ENCODE results near the gene RNPS1. TPM values are rescaled to one million over a fixed set of nuclear protein-coding genes. Genes with fewer than 3 reads are reported as not detected.

The RNPS1 gene
- total and polyA plus RNA-seq, 2 donors (not counting 3 experiments of a cell fraction or from before 2014, with no cell fraction given): 206 to 209 TPM

DNA sequence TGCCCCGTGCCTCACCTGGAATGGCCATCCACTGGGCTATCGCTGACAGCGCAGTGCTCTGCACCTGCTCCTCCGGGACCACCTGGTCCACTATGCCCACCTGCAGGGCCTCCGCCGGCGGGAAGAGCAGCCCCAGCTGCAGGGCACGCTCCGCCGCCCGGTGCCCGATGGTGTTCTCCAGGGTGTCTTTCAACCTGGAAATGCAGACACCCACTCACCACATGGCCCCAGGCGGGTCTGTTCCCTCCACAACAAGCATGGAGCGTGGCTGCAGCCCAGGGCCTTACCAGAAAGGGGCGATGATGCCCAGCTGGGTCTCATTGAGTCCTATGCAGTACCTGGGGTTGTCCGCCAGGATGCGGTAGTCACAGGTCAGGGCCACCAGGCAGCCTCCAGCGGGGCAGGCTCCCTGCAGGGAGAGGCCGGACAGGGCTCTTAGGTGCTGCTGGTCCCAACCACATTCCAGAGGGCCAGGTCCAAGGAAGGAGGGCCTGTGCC is 24.8 kb downstream of the RNPS1 start:
- no peaks in the 10 kb centered on the region for H3K79me2 ChIP-seq (ENCODE audit: control insufficient read depth, insufficient read depth, low read length)
- no peak overlapping the region for H3K27ac ChIP-seq (ENCODE audit: insufficient read depth, low read depth, low read length)
- H3K9me1 ChIP-seq (replicated peaks; ENCODE audit: control insufficient read depth, extremely low read depth, insufficient read depth, low read length): no peaks in the 10 kb centered on the region
- intact Hi-C loops (cut with micrococcal nuclease) (no loop called here), dilution Hi-C loops (cut with MboI; ENCODE audit: extremely low pct_ligation_motif_present, low sequenced_read_pairs) (no loop called here)
- TF ChIP-seq, protein P1, sequence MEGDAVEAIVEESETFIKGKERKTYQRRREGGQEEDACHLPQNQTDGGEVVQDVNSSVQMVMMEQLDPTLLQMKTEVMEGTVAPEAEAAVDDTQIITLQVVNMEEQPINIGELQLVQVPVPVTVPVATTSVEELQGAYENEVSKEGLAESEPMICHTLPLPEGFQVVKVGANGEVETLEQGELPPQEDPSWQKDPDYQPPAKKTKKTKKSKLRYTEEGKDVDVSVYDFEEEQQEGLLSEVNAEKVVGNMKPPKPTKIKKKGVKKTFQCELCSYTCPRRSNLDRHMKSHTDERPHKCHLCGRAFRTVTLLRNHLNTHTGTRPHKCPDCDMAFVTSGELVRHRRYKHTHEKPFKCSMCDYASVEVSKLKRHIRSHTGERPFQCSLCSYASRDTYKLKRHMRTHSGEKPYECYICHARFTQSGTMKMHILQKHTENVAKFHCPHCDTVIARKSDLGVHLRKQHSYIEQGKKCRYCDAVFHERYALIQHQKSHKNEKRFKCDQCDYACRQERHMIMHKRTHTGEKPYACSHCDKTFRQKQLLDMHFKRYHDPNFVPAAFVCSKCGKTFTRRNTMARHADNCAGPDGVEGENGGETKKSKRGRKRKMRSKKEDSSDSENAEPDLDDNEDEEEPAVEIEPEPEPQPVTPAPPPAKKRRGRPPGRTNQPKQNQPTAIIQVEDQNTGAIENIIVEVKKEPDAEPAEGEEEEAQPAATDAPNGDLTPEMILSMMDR (IDR thresholded peaks at IDR 0.05; ENCODE audit: extremely low read depth in 1 of 2, insufficient read depth in 1 of 2, low read depth in 1 of 2, low read length in 2 of 2): no peak
- no peak for TF ChIP-seq GATA2 (IDR thresholded peaks at IDR 0.05; ENCODE audit: insufficient read depth, insufficient read length, low read depth, low read length)
- no peak overlapping the region for H2AFZ ChIP-seq (ENCODE audit: low read depth, low read length)
- H3K4me1 ChIP-seq (ENCODE audit: control insufficient read depth, extremely low read depth, insufficient read depth, low read length): no peaks in the 10 kb centered on the region
- no TSS peak for BruUV-seq (replicated peaks)
- H4K20me1 ChIP-seq (replicated peaks; ENCODE audit: control insufficient read depth, extremely low read depth, insufficient read depth, low read length): no peaks in the 10 kb centered on the region
- H3K9me3 ChIP-seq (replicated peaks; ENCODE audit: control insufficient read depth, insufficient read depth, low read length): no peaks in the 10 kb centered on the region
- H3K4me3 ChIP-seq (replicated peaks in 1 of 3; ENCODE audit: insufficient read depth in 1 of 3, low read depth in 1 of 3, low read length in 3 of 3): no peak overlapping the region
- H3K36me3 ChIP-seq (ENCODE audit: control insufficient read depth in 2 of 2, extremely low read depth in 1 of 2, insufficient read depth in 2 of 2, low read length in 2 of 2): peaks cover 12 to 33% of the 10 kb centered on the region in 2 experiments
- FAIRE-seq (no peak), DNase-seq (ENCODE audit: low read depth, low spot score) (no peak)
- POLR2A ChIA-PET: no interaction called here
- no peak overlapping the region for H3K9ac ChIP-seq (replicated peaks; ENCODE audit: extremely low read depth, insufficient read depth, low read length)
- H3K4me2 ChIP-seq (ENCODE audit: insufficient read depth, low read length): no peak overlapping the region
- CTCF ChIA-PET: interaction anchor here (1.5 kb wide), 1 partner anchor 8 kb away, joined by 6 read pairs; the partner anchor contains the start of gene ECI1
- no peaks in the 10 kb centered on the region for H3K27me3 ChIP-seq (ENCODE audit: control insufficient read depth in 2 of 2, insufficient read depth in 2 of 2, low read length in 2 of 2)

DNA sequence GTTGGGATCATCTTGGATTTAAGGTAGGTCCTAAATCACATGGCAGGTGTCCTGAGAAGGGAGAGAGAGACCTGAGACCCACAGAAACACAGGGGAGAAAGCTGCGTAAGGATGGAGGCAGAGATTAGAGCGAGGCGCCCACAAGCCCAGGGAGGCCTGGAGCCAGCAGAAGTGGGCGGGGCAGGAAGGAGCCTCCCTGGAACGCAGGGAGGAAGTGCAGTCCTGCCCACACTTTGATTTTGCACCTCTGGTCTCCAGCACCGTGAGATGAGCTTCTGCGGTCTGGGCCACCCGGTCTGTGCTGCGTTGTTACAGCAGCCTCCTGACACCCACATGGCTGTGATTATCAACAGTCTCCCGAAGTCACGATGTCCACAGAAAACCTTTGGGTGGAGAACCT is 25.3 kb downstream of the RNPS1 start:
- DNase-seq (ENCODE audit: low read depth, low spot score) (no peak), FAIRE-seq (no peak)
- Histone ChIP-seq H3K4me3 (replicated peaks in 1 of 3; ENCODE audit: insufficient read depth in 1 of 3, low read depth in 1 of 3, low read length in 3 of 3) (no peak overlapping the region), H2AFZ (ENCODE audit: low read depth, low read length) (no peak overlapping the region), H3K4me1 (ENCODE audit: control insufficient read depth, extremely low read depth, insufficient read depth, low read length) (no peaks in the 10 kb centered on the region), H3K4me2 (ENCODE audit: insufficient read depth, low read length) (no peak overlapping the region), H3K27me3 (ENCODE audit: control insufficient read depth in 2 of 2, insufficient read depth in 2 of 2, low read length in 2 of 2) (peaks cover 2 to 4% of the 10 kb centered on the region in 2 experiments), H3K9me1 (replicated peaks; ENCODE audit: control insufficient read depth, extremely low read depth, insufficient read depth, low read length) (no peaks in the 10 kb centered on the region), H3K9ac (replicated peaks; ENCODE audit: extremely low read depth, insufficient read depth, low read length) (no peak overlapping the region), H3K36me3 (ENCODE audit: control insufficient read depth in 2 of 2, extremely low read depth in 1 of 2, insufficient read depth in 2 of 2, low read length in 2 of 2) (peaks cover 12 to 33% of the 10 kb centered on the region in 2 experiments), H3K27ac (ENCODE audit: insufficient read depth, low read depth, low read length) (no peak overlapping the region), H3K79me2 (ENCODE audit: control insufficient read depth, insufficient read depth, low read length) (no peaks in the 10 kb centered on the region), H4K20me1 (replicated peaks; ENCODE audit: control insufficient read depth, extremely low read depth, insufficient read depth, low read length) (no peaks in the 10 kb centered on the region), H3K9me3 (replicated peaks; ENCODE audit: control insufficient read depth, insufficient read depth, low read length) (no peaks in the 10 kb centered on the region)
- ChIA-PET CTCF (interaction anchor here (1.5 kb wide), 1 partner anchor 9 kb away, joined by 6 read pairs; the partner anchor contains the start of gene ECI1), POLR2A (no interaction called here)
- no TSS peak for BruUV-seq (replicated peaks)
- intact Hi-C loops (cut with micrococcal nuclease) (no loop called here), dilution Hi-C loops (cut with MboI; ENCODE audit: extremely low pct_ligation_motif_present, low sequenced_read_pairs) (no loop called here)
- TF ChIP-seq, protein P2, sequence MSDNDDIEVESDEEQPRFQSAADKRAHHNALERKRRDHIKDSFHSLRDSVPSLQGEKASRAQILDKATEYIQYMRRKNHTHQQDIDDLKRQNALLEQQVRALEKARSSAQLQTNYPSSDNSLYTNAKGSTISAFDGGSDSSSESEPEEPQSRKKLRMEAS (IDR thresholded peaks at IDR 0.05; ENCODE audit: insufficient read depth, insufficient read length): no peak
- TF ChIP-seq JUN (IDR thresholded peaks at IDR 0.05; ENCODE audit: borderline replicate concordance, insufficient read depth, insufficient read length, low read depth) (no peak), POLR2A (IDR thresholded peaks at IDR 0.05; ENCODE audit: low read depth, low read length) (no peak), FOS (IDR thresholded peaks at IDR 0.05; ENCODE audit: borderline replicate concordance, insufficient read depth, low read length) (no peak), GATA2 (IDR thresholded peaks at IDR 0.05; ENCODE audit: insufficient read depth, insufficient read length, low read depth, low read length) (no peak), MYC (IDR thresholded peaks at IDR 0.05; ENCODE audit: low read depth, low read length) (no peak), EZH2 (IDR thresholded peaks at IDR 0.05; ENCODE audit: borderline replicate concordance, low read depth, low read length, severe bottlenecking) (no peak), POLR2AphosphoS5 (IDR thresholded peaks at IDR 0.05; ENCODE audit: insufficient read depth, low read depth, low read length) (no peak)
- TF ChIP-seq, protein P1 (IDR thresholded peaks at IDR 0.05; ENCODE audit: extremely low read depth in 1 of 2, insufficient read depth in 1 of 2, low read depth in 1 of 2, low read length in 2 of 2): no peak

Data from endothelial cell of umbilical vein (primary cell).